GM21723 (cell line): ENCODE measurements around the gene SPATA17.
"Not testable (repeated sequence)": the region's sequence is repeated elsewhere in the genome, so short reads cannot be mapped to it uniquely, and the experiment has no call there.

ENCODE experiments used
- ATAC-seq: cut with Tn5 transposase; IDR thresholded peaks from one replicate; pipeline ENCODE4 v1.9.1; 2021; ENCODE audit warnings: mild to moderate bottlenecking, moderate library complexity; ENCODE audit not compliant: unreplicated experiment

Gene SPATA17

DNA sequence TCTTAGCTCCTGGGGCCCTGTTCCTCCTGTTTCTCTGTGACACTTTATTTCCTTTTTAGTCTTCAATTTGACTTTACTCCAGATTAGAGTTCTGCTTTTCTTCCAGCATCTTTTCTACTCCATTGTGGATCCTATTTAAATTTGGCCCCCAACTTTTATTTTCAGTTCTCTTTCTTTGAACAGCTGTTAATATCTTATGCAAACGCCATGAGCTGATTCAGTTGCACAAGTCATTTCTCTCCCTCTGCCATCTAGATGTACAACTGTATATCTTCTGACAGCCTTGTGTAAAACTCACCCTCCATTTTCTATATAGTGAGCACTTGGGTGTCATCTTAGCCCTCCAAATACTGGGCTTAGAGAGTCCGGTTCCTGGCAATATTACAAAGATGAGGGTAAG is 42.2 kb downstream of the SPATA17 start:
- peak; percentile 57 for ATAC-seq

DNA sequence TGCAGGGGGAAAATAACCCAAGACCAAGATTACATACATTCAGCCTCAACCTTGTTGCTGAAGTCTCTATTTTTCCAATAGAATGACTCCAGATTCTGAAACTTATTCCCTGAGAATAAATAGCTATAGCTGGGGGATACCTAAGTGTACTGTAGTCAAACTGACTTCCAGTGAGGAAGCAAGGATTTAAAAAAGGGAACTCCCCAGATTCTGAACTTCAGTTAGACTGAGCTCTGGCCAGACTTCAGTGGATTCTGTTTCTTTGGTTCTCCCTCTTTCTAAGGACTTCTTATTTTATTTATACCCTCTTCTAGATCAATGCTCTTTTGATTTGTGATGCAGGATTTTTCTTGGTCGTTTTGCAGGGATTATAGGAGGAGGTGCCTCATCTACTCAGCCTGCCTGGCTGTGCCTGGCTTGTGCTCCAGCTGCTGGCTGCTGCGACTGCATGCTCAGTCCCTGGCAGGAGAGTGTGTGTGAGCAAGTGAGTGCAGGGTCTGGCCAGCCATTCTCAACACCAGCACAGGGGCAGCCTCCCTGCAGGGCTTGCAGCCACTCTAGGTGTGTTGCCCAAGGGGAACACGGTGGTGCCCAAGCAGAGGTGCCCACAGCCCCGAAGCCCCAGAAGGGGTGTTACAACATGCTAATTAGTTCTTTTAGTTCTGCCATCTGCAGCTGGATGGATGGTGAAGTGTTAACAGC is 43.0 kb downstream of the SPATA17 start:
- no peak for ATAC-seq

DNA sequence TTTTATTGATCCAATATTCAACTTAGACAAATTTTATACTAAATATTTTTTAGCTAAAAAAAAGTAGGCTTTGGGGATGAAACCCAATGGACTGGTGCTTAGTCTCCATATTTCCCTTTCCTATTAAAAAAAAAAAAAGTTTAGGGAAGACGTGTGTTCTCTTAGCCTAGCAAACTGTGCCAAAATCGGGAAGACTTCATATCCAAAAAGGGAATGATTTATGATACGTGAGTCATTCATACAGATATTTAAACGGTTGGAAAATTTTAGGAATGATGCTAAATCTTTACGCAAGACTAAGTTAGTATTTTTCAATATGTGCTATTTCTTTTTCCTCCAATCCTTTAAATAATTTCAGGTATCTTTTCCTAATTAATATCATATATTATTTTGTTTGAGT is 50.7 kb downstream of the SPATA17 start:
- no peak for ATAC-seq

DNA sequence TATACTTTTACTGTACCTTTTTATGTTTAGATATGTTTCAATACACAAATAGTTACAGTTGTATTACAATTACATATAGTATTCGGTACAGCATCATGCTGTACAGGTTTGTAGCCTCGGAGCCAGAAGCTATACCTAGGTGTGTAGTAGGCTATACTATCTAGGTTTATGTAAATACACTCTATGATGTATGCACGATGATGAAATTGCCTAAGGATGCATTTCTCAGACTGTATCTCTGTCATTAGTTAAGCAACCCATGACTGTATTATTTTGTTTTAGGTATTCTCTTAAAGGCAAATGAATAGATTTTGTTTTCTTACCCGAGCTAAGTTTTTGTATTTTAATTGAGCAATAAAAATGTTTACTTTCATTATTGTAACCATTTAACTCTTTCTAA is 56.4 kb downstream of the SPATA17 start:
- no peak for ATAC-seq

DNA sequence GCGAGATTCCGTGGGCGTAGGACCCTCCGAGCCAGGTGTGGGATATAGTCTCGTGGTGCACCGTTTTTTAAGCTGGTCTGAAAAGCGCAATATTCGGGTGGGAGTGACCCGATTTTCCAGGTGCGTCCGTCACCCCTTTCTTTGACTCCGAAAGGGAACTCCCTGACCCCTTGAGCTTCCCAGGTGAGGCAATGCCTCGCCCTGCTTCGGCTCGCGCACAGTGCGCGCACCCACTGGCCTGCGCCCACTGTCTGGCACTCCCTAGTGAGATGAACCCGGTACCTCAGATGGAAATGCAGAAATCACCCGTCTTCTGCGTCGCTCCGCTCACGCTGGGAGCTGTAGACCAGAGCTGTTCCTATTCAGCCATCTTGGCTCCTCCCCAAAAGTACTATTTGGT is 65.0 kb downstream of the SPATA17 start:
- not testable (repeated sequence) for ATAC-seq

DNA sequence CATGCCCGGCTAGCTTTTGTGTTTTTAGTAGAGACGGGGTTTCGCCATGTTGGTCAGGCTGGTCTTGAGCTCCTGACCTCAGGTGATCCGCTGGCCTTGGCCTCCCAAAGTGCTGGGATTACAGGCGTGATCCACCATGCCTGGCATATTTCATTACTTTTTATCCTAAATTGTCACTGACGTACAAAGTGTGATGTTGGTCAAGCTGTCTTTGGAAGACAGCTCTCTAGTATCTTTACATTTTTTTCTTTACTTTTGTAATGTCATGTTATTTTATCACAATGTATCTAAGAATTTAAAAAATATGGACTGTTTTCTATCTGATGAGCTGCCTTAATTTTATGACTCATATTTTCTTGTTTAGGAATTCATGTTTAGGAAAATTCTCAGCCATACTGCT is 72.2 kb downstream of the SPATA17 start:
- ATAC-seq, result no peak

DNA sequence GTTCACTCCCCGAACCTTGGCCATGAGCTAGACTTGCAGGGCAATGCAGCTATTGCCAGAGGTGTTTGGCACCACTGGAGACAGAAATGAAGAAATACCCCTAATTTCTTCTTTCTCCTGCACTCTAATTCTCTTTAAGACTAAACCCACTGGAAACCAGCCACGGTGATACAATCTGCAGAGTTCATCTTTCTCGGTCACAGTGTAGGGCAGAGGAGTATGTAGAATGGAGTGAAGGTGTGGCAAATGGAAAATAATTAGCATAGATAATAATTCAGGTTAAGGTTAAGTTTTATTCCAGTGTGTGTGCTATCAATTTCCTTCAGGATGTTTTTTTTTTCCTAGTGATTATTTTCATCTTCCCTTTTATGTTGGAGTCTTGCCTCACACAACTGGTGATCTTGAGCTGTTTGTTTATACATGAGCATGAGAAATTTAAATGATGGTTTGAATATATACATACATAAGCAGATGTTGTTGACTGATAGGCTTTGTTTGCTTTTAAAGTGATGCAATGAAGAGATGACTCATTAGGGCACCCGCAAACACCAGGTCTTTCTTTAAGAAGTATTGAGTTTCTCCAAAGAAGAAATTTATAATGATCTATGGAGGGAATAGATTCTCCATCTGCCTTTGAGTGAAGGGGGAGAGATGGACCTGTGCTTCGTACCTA is 81.9 kb downstream of the SPATA17 start:
- ATAC-seq, result no peak

DNA sequence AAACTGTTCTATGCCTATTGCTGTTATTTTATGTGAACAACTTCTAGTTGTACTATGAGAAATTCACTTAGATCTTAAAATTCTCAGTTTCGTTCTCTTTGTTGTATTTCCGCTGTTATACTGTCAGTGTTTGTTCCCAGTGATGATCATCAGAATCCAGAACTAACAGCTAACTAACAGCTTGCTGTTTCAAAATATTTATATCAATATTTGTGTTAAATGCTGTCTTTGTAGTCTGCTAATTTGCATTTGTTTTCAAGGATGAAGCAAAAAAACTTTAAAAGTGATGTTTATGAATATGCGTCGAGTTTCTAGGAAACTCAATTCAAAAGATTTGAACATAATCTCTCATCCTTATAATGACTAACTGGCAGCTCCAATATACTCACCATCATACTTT is 84.5 kb downstream of the SPATA17 start:
- ATAC-seq, result no peak

DNA sequence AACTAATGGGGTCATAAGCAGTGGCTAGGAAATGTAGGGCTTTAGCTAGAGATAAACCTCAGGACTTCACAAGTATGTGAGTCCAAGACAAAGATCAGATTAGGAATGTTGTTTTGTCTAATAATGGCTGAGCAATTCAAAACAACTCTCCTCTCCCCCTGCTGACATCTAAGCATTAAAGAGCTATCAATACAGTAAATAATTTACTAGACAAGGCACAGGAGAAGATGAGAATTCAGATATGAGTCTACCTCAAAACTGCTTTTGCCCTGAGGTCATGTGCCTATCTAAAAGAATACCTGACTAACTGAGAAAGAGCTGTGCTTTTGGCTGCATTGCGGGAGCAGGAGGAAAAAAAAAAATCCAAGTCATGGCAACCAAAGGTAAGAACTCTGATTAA is 86.8 kb downstream of the SPATA17 start:
- no peak for ATAC-seq

DNA sequence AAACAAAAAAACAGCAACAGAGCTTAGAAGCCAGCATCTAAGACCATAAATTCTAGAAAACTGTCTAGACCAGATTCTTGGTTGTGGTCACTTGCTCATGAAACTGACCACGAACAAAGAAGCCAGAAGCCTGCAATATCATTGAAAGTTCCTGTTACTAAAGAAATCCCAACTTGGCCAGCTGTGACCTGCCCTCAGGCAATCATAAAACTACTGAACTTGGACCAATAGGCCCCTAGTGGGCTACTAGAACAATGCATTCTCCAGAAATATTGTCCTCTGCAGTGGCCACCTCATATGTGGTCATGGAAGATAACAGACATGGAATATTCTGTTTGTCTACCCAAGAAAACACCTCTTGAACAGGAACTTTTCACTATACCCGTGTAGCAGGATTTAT is 87.7 kb downstream of the SPATA17 start:
- no peak for ATAC-seq

DNA sequence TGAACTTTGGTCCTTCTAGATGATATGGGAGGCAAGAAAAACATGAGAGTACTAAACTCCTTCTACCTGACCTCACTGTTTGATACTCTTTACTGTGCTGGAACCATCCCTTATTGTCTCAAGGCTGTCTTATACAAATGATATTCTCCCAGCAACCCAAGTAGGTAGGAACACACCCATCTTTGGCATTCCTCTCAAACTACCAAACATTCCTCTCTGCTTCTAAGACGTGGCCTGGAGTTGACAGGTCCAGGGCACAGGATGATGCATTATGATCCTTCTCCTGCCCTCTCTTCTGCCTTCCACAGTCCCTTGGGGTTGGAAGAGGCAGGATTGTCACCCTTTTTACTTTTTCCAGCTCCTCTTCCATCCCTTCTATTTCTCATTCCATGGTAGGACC is 90.5 kb downstream of the SPATA17 start:
- ATAC-seq, result no peak

DNA sequence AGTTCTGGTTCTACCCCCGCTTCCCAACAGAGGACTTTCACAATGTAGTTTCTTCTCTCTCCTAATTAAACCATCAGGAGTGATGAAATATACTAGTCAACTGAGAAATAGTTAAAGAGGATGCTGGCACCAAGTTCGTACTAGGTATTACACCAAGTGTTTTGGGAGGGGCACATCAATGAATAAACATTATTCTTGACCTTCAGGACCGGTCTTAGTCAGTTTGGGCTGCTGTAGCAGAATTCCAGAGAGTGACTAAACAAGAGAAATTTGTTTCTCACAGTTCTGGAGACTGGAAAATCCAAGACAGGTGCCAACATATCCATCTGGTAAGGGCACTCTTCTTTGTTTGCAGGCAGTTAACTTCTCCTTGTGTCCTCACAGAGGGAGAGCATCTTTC is 103.8 kb downstream of the SPATA17 start:
- no peak for ATAC-seq

DNA sequence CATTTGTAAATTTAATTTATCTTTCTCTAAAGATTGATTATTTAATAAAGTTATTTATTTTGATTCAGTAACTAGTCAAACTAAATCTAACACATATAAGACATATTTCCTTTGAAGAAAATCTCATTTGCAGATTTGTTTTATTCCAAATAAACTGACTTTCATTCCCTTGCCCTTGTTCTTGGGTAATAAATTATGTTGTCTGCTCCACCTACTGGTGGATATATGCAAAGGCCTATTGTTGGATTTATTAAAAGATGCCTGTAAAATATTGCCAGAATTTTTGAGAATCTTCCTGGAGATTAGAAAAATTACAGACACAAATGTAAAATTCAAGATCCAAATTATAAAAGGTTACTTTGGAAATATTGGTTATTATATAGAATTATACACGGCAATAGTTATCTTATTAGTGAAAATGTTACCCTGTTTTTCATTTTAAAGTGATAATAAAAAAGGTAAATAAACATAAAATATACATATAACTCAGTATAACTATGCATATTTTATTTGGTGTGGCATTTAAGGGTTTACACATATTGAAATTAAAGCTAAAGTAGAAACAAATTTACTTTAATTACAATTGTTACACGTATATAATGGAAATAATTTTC is 116.1 kb downstream of the SPATA17 start:
- peak; percentile 60 for ATAC-seq

DNA sequence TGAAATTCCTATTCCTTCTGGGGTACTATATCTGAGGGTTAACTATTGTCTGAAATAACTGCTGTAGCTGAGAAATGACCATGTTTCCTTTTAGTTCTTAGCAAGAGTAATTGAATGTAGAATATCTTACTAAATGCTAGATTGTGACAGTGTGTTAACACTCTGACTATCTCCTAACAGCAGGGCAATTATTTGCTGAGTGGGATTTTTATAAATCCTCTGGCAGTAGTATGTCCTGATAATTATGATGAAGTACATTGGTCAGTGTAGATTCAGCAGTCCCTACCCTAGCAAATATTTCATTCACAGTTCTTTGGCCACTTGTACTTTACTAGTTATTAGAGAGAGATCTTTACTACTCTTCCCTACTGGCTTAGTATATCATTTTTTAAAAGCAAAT is 138.6 kb downstream of the SPATA17 start:
- no peak for ATAC-seq

DNA sequence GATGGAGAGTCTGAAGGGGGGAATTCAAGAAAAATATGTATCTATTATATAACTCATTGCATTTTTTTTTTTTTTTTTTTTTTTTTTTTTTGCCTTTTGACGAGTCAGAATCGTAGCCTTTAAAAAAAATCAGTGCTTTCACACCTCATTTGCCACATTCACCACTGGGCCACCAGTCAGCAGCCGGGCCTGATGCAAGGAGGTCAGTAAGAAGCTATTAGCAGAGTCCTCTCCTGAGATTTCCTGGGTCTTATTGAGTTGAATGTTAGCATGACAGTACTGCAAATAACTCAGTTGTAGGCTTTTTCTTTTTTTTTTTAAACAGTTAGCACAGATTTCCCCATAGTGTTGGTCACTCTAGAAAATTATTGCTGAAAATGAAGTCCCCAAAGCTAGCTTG is 139.8 kb downstream of the SPATA17 start:
- ATAC-seq, result no peak

DNA sequence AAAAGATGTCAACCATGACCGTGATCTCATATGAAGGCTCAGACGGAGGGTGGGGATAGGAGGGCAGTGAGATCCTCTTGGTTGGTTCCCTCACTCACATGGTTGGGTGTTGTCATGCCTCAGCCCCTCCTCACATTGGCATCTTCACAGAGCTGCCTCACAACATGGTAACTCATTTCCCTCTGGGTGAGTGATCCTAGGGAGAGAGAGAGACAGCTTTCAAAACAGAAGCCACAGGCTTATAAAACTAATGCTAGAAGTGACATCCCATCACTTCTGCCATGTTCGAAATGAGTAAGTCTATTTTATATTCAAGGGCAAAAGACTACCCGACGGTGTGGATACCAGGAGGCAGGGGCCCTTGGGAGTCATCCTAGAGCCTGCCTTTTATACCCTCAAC is 145.5 kb downstream of the SPATA17 start:
- no peak for ATAC-seq

DNA sequence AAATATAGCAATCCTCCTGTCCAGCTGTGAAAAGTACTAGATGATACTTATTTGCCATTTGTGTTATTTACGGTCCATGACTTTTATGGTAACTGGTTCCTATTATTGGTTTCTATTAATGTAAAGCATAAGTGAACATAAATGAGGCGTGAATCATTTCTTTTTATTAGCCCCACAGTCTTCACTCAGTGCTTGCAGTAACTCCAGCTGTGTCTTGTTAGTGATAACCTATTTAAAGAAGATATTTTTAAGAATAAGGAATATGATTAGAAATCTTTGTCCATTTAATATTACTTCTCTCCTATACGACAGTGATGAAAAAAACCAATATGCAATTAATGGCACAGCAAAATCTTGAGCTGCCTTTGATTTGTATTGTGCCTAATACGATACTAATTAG is 149.9 kb downstream of the SPATA17 start:
- ATAC-seq, result no peak

DNA sequence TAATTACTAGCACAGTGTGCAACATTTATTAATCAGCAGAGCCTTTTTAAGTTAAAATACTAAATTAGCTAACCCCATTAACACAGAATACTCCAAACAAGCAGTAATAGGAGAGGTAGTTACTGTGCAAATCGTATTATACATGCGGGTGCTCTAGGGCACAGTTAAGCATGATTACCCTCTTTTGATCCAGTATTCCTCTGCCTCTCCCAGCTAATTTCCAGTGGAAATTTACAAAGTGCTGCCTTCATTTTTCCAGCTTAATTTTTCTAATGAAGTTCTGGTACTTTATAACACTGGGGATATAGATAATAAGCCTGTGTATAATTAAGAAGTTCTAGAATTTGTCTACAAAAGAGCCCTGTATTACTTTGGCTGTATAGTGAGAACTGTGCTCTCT is 159.9 kb downstream of the SPATA17 start:
- no peak for ATAC-seq

DNA sequence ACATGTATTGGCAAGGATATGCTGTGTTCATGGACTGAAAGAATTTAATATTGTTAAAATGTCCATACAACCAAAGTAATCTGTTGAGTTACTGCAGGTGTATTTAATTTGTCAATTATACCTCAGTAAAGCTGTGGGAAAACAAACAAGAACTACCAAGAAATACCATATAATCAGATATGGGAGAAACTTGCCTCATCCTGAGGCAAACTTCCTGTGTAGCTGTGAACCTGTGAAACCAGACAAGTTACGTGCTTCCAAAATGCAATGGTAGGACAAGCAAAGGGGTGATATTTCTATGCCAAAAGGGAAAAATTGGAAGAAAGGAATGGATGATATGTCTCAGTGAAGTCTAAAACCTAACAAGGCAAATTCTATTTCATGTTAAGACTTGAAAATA is 174.6 kb downstream of the SPATA17 start:
- no peak for ATAC-seq

DNA sequence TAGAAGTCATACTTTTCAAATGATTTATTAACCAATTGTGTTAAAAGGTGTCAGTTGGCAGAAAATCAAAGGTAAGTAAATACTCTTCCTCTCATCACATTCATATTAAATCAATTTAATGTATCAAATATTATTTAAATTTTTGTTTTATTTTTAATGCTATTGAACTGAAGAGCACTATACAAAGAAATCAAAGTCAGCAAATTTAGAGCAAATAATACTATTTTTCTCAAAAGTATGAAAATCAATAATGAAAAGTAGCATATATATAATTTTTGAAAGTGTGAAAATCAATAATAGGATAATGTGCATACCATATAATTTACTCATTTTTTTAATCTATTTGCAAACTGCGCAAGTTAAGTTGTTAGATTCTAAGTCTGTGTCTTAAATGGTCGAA is 181.0 kb downstream of the SPATA17 start:
- ATAC-seq, result no peak

DNA sequence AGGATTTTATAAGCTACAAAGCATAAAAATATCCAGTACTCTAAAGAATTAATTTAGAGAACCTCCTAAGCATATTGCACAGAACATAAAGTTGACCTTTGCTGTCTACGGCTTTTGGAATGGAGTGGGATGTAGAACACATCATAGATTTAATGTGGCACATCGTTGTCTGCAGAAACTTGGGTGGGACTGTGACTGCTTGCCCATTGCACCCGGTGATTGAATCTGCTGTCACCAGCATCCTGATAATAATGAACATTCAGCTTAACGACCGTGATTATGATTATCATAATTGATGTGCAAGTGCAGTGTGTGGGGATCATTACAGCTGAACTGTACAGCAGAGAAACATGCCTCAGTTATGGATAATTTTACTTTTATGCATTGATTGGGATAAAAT is 181.9 kb downstream of the SPATA17 start:
- ATAC-seq, result no peak

DNA sequence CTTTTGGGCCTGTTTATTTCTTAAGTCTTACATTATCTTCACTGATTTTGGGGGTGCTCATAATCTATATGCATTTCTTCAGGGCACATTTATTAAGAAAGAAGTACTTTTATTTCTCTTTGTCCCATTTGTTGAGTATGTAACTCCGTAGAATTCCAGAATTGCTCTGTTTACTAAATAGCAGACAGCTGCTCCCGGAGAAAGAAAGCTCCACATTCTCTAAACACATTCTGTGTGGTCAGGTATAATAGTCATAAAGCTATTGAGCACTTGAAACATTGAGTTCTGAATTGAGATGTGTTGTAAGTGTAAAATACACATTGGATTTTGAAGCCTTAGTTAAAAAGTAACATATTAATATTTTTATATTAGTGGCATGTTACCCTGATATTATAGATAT is 206.5 kb downstream of the SPATA17 start:
- ATAC-seq, result no peak
